Stimulated activated CD8-positive, alpha-beta memory T cell treated with anti-CD3 and anti-CD28 coated beads, Interleukin-4, amount 100 ng/mL, for 4 hours (primary cell): ENCODE measurements around the gene ZNF747.

ENCODE experiments used
- DNase-seq, 2 donors: peaks; one replicate each; pipeline ENCODE4 v3.0.0-alpha.2; 2020; ENCODE audit warnings: low read depth in 2 of 2, low spot score in 1 of 2

The ZNF747 gene

DNA sequence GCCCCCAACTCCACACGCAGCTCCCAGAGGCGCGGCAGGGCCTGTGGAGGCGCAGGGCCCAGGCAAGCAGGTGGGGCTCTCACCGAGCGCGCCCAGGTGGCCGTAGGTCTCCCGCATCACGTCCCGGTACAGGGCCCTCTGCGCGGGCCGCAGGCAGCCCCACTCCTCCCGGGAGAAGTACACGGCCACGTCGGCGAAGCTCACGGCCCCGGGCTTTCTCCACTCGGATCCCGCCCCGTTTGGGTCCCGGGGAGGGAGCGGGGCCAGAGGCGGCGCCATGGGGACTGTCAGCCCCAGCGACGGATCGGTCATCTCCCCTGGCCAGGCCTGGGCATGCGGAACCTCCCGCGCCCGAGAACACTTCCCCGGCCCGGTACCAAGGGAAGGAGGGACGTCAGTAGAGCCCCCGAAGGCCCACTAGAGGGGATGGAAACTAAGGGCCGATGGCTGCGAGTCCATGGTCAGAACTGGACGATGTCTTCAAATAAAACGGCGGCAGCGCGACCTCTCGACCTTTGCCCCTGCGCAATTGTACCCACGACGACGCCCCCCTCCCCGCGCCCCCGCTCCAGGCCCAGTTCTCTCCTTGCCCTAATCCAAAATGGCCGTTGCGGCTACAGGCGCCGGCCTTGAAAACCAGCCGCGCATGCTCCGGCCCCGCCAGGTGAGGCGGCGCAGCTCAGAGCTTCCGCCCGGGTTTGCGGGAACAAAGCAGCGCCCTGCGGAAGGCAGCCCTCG lies at the start of gene ZNF747:
Gene ZNF747 (minus strand): TSS at position 491 of the 738 bp plus-strand sequence. CDS start 179 bp downstream, at position 312.
- peak; percentile 84 to 86 for DNase-seq

- DNase-seq: no peak
Measured at GRCh38 chr16:30582611-30583340, 48.1 kb upstream of the ZNF747 start.

GRCh38 chr16:30581457-30581856 lies 46.8 kb upstream of the ZNF747 start:
- no peak for DNase-seq

DNA sequence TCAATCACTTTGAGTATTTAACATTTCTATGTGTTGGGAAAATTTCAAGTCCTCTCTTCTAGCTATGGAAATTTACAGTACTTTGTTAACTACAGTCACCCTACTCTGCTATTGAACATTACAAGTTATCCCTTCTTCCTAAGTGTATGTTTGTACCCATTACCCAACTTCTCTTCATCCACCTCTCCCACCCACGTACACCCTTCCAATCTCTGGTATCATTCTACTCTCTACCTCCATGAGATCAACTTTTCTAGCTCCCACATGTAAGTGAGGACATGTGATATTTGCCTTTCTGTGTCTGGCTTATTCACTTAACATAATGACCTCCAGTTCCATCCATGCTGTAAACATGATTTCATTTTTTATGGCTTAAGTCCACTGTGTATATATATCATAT lies 40.0 kb upstream of the ZNF747 start:
- no peak for DNase-seq

DNA sequence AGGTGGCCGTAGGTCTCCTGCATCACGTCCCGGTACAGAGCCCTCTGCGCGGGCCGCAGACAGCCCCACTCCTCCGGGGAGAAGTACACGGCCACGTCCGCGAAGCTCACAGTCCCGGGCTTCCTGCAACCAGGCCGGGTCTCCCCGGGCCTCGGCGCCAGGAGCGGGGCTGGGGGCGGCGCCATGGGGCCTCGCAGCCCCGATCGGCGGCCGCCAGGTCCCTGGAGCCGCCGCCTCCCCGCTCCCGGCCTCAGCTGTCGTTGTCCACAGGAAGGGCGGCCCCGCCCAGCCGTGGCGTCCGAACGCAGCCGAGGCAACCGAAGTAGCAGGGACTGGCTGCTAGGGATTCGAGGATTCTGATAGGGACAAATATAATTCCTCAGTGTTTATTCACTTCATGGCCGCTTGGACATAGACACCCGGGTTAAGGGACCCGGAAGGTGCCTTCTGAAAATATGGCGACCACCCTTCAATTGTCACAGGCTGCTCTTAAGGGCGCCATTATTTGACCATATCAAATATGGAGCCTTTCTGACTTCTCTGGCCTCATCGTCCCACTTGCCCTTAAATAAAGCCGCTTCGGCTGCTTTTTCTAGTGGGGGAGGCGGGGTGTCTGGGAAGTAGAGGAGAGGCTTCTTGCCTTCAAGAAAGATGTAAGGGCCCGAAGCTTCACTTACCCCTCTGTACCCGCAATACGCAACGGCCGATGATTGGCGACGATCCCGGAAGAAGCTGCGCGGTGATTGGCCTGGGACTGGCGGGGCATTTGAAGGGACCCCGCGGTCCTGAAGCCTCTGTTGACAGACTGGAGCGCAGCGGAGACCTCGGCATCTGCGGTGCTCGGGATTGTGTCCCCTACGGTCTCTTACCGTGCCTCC lies 37.0 kb upstream of the ZNF747 start, which contains the start of gene ZNF688:
Gene ZNF688 (minus strand): TSS at position 270 of the 878 bp plus-strand sequence. CDS start 85 bp downstream, at position 185.
- peak; percentile 88 to 93 for DNase-seq

DNA sequence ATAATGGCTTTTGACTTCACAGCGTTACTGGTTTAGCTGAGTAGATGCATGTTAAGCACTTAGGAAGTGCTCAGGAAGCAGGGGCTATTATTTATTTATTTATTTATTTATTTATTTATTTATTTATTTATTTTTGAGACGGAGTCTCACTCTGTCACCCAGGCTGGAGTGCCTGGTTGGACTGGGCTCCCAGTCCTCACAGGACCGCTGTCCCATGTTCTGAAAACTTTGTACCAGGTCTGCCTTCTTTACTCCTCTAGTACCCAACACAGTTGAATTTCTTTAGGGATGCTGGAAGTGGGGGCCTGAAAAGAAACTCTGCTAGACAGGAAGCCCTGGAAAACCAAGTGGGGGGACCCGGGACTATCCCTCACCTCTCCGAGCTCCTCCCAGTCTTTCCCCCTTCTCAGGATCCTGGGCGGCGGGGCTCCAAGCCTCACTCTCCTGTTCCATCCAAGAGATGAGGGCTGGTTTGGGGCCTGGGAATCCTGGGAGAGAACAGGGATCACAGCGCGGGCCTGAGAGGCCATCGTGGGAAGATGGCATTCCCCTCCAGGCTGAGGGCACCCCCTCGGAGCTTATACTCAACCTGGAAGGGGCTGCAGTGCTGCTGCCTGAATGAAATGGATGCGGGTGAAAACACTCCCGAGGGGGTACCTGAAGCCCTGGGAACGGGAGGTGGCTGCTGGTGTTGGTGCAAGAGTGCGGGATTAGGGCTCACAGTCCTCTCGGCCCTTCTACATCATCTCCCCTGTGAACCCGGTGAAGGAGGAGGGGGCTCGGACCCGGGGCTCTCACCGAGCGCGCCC lies 36.2 kb upstream of the ZNF747 start:
- no peak for DNase-seq

GRCh38 chr16:30569746-30570635 lies 35.3 kb upstream of the ZNF747 start:
- DNase-seq: no peak

DNA sequence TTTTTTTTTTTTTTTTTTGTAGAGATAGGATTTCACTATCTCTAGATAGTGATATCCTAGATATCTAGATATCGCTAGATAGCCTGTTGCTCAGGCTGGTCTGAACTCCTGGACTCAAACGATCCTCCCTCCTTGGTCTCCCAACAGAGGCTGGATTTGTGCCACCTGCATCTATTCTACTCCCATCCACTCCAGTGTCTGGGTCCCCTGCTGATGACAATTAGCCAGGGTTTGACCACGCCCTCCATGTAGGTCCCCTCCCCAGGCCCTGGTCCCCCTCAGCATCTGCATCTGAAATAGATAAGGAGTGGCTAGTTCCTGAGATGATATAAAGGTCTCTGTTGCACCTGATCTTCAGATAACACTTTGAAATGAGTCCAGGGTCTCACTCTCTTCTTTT lies 34.6 kb upstream of the ZNF747 start:
- DNase-seq: no peak

GRCh38 chr16:30567991-30568638 lies 33.5 kb upstream of the ZNF747 start:
- DNase-seq: no peak

DNA sequence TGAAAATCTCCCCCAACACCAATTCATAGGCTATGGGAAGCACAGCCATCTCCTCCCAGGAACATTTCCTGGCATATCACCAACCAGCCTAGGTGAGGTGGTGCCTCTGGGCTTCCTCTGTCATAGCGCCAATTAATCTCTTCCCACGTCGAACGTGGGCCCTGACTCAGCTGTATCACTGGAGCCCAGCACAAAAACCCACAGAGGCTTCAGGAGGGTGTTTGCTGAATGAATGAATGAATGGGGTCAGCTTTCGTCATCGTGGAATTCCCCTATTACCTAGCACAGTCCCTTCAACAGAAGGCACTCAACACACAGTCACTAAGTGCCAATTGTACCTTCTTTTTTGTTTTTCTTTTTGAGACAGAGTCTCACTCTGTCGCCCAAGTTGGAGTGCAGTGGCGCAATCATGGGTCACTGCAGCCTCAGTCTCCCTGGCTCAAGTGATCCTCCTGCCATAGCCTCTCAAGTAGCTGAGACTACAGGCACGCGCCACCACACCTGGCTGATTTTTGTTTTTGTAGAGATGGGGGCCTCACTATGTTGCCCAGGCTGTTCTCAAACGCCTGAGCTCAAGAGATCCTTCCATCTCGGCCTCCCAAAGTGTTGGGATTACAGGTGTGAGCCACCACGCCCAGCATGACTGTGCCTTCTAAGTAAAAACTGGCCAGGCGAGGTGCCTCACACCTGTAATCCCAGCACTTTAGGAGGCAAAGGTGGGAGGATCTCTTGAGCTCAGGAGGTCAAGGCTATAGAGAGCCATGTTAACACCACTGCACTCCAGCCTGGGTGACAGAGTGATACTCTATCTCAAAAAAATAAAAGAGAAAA lies 32.7 kb upstream of the ZNF747 start:
- peak in 1 of 2 donors; percentile 41 for DNase-seq

DNA sequence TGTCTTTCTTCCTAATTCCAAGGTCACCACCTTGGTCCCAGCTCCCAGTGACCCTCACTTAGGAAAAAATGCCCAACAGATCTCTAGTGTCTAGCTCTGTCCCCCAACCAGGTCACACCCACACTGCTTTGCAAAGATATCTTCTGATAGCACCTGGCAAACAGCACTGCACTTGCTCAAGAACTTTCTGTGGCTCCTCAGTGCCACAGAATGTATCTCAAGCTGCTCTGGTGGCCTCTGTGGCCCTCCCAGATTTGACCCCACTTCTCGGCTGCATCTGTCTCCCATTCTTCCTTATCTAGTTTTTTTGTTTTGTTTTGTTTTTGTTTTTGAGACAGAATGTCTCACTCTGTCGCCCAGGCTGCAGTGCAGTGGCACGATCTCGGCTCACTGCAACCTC lies 31.9 kb upstream of the ZNF747 start:
- no peak for DNase-seq

DNA sequence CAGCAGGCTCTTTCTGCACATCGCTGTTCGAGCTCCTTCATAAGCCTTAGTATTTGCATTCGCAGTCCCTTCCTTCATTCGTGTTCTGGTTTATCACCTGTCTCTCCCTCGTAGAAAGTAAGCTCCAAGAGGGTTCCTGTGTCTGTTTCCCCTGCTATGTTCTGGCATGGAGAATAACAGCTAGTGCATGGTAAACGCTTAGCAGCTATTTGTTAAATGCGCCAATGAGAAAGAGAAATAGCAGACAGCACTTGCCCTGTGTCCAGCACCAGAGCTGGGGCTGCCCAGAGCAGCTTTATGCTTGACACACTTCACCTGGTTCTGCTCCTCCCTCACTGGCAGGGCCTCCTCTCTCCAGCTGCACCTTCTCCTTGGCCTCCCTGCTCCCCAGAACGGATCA lies 31.3 kb upstream of the ZNF747 start:
- DNase-seq: no peak

DNA sequence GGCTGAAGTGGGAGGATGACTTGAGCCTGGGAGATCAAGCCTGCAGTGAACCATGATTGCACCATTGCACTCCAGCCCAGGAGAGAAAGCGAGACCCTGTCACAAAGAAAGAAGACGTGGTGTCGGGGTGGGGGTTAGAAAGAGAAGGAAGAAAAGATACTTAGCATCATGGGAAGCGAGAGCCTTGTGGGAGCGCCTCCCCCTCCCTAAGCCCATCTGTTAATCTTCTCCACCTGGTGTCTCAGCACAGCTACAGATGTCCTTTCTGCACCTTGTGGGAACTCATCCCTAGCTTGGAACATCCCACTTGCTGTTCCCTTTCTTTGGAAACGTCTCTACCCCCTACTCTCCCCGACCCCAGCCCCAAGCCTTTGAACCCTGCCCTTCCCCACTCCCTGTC lies 30.9 kb upstream of the ZNF747 start:
- no peak for DNase-seq

DNA sequence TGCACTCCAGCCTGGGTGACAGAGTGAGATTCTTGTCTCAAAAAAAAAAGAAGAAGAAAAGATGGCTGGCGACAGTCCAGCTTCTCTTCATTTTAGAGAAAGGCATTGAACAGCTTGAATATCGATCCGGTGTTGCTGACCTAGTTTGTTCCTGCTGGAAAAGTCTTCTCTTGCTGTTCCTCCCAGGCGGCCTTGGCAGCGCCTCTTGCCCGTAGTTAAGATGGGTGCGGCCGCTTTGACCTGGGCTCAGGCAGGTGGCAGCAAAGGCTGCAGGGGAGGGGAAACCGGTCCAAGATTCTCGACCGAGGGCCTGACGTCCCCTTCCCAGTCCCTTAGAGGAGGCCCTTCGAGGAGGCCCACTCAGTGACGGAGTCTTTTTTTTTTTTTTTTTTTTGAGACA lies 27.4 kb upstream of the ZNF747 start:
- no peak for DNase-seq

DNA sequence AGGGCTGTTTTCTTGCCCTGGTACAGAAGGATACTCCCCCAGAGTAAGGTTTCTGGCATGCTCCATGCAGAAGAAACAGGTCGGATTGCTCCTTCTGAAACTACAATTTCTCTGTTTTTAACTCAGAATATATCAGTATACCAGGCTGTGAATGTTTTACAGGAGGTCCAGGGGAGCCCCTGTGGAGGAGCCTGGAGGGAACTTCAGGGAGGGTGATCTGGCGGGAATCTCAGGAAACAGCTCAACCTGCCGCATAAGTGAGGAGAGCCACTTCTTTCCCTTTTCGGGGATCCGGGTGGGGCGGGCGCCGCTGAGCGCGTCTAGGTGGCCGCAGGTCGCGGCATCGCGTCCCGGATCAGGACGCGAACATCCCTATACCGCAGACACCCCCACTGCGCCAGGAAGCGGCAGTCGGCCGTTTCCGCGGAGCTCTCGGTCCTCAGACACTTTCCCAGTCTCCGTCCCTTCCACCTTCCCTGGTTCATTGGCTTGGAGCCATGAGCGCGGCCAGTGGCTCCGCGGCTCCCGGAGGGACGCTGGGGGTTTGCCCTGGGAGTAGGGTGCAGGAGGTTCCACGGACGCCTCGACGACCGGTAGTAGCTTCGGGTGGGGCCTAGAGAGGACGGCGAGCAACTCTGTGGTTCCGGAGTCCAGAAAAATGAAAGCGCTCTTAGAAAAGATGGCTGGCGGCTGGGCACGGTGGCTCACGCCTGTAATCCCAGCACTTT lies 26.6 kb upstream of the ZNF747 start:
- no peak for DNase-seq

- no peak for DNase-seq
Measured at GRCh38 chr16:30559690-30560089, 25.0 kb upstream of the ZNF747 start.

DNA sequence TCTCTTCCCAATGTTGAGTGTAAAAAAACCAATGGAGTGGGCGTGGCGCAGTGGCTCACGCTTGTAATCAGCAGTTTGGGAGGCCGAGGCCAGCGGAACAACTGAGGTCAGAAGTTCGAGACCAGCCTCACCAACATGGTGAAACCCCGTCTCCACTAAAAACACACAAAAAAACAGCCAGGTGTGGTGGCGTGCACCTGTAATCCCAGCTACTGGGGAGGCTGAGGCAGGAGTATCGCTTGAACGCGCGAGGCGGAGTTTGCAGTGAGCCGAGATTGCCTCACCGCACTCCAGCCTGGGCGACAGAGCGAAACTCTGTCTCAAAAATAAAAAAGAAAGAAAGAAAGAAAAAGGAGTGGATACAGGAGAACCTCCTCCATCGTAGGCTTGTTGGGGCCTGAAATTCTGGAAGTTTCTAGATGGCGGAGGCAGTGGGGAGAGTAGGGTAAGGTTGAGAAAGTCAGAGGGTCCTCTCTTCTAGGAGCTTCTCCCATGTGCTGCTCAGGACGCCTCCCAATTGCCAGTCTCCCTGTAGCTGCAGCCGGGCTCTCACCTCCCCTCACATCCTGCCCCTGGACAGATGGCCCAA lies 24.2 kb upstream of the ZNF747 start:
- no peak for DNase-seq
